CD14-positive monocyte (primary cell): Measurements from ENCODE around the gene HPSE2. TPM values are rescaled to one million over a fixed set of nuclear protein-coding genes. Genes with fewer than 3 reads are reported as not detected.

Experiments
- DNase-seq, 3 donors: peaks; one replicate each; pipeline ENCODE4 v3.0.0-alpha.2; 2011 to 2022
- H2AFZ ChIP-seq: 2 replicates; pipeline ENCODE4 v1.6.0; 2012; ENCODE audit warnings: mild to moderate bottlenecking, low read depth, low read length, inconsistent platforms; ENCODE audit not compliant: insufficient read depth, poor library complexity, severe bottlenecking
- H3K27ac ChIP-seq, 2 donors: 1 replicate in 1 of 2; 2 replicates in 1 of 2; pipeline ENCODE4 v1.5.1; 2012 to 2013; ENCODE audit warnings: low read length in 2 of 2, control low read depth in 1 of 2, inconsistent platforms in 1 of 2, low read depth in 1 of 2, mild to moderate bottlenecking in 1 of 2
- H3K27me3 ChIP-seq, 2 donors: one replicate each; pipeline versions ENCODE4 v1.6.0 to v1.6.1; 2011 to 2013; ENCODE audit warnings: low read length in 2 of 2; ENCODE audit not compliant: control insufficient read depth in 2 of 2, insufficient read depth in 2 of 2
- H3K36me3 ChIP-seq, 2 donors: replicated peaks in 1 of 2; 1 replicate in 1 of 2; 2 replicates in 1 of 2; pipeline versions ENCODE4 v1.5.1 to v1.6.1; 2012 to 2013; ENCODE audit warnings: low read length in 2 of 2, control low read depth in 1 of 2, inconsistent platforms in 1 of 2, mild to moderate bottlenecking in 1 of 2; ENCODE audit not compliant: insufficient read depth in 2 of 2, control insufficient read depth in 1 of 2
- H3K4me1 ChIP-seq, 2 donors: 1 replicate in 1 of 2; 2 replicates in 1 of 2; pipeline versions ENCODE4 v1.5.1 to v1.6.1; 2012 to 2013; ENCODE audit warnings: low read length in 2 of 2, control low read depth in 1 of 2, inconsistent platforms in 1 of 2, mild to moderate bottlenecking in 1 of 2, moderate library complexity in 1 of 2; ENCODE audit not compliant: insufficient read depth in 2 of 2, control insufficient read depth in 1 of 2
- H3K4me2 ChIP-seq: replicated peaks from 2 replicates; pipeline ENCODE3; 2012; ENCODE audit warnings: low read length, moderate library complexity, mild to moderate bottlenecking; ENCODE audit not compliant: poor library complexity, severe bottlenecking; ENCODE audit errors: extremely low read depth
- H3K4me3 ChIP-seq, 3 experiments: fragments of 200-600 bp in 1 of 3; sonication (generic) in 1 of 3; replicated peaks in 1 of 3; 1 replicate in 2 of 3; 2 replicates in 1 of 3; pipeline ENCODE4 v1.5.1; 2011 to 2013; ENCODE audit warnings: low read length in 3 of 3, mild to moderate bottlenecking in 3 of 3, control low read depth in 2 of 3, low read depth in 2 of 3, inconsistent platforms in 1 of 3, moderate library complexity in 1 of 3
- H3K79me2 ChIP-seq: 2 replicates; pipeline ENCODE4 v1.6.0; 2012; ENCODE audit warnings: mild to moderate bottlenecking, control low read depth, inconsistent platforms, low read length, moderate library complexity; ENCODE audit not compliant: insufficient read depth
- H3K9ac ChIP-seq: 2 replicates; pipeline ENCODE4 v1.6.0; 2017; ENCODE audit warnings: low read length, mild to moderate bottlenecking; ENCODE audit not compliant: insufficient read depth, poor library complexity, severe bottlenecking
- H3K9me3 ChIP-seq, 2 donors: replicated peaks in 1 of 2; 1 replicate in 1 of 2; 2 replicates in 1 of 2; pipeline versions ENCODE4 v1.5.1 to v1.6.1; 2012 to 2013; ENCODE audit warnings: low read length in 2 of 2, control low read depth in 1 of 2; ENCODE audit not compliant: control insufficient read depth in 1 of 2, insufficient read depth in 1 of 2
- H4K20me1 ChIP-seq: 2 replicates; pipeline ENCODE4 v1.6.0; 2012; ENCODE audit warnings: mild to moderate bottlenecking, low read length, control low read depth, moderate library complexity; ENCODE audit not compliant: insufficient read depth
- H3K27ac Mint-ChIP-seq, 7 donors: one replicate each; pipeline ENCODE4 v1.8.0; 2020; ENCODE audit warnings: mild to moderate bottlenecking in 7 of 7, mixed read lengths in 7 of 7, moderate library complexity in 6 of 7, inconsistent platforms in 2 of 7
- H3K27me3 Mint-ChIP-seq, 3 donors: one replicate each; pipeline ENCODE4 v1.8.0; 2021 to 2022; ENCODE audit warnings: low read depth in 3 of 3, mild to moderate bottlenecking in 3 of 3, mixed read lengths in 3 of 3, moderate library complexity in 3 of 3, inconsistent platforms in 1 of 3
- H3K36me3 Mint-ChIP-seq, 2 donors: one replicate each; pipeline ENCODE4 v1.8.0; 2020; ENCODE audit warnings: mixed read lengths in 2 of 2, inconsistent platforms in 1 of 2, mild to moderate bottlenecking in 1 of 2
- H3K4me1 Mint-ChIP-seq: one replicate; pipeline ENCODE4 v1.8.0; 2020; ENCODE audit warnings: mild to moderate bottlenecking, mixed read lengths
- H3K4me3 Mint-ChIP-seq, 2 donors: one replicate each; pipeline ENCODE4 v1.8.0; 2020; ENCODE audit warnings: mild to moderate bottlenecking in 2 of 2, mixed read lengths in 2 of 2, moderate library complexity in 1 of 2
- H3K9me3 Mint-ChIP-seq, 7 donors: one replicate each; pipeline ENCODE4 v1.8.0; 2020 to 2022; ENCODE audit warnings: mixed read lengths in 7 of 7, mild to moderate bottlenecking in 6 of 7, moderate library complexity in 6 of 7, inconsistent platforms in 2 of 7
- WGBS: methylation state at CpG from one replicate; pipeline ENCODE4 v1.1.5; 2013; ENCODE audit warnings: missing lambda C conversion rate; ENCODE audit not compliant: insufficient coverage; 5-methylcytosine and 5-hydroxymethylcytosine counted together
- intact Hi-C, 2 donors: fragments of 100-400 bp; cut with micrococcal nuclease; formaldehyde crosslinking; loops; one replicate each; pipeline versions ENCODE4 v1.15.0 to v1.15.1; 2023
- polyA plus RNA-seq, 3 donors: library from polyadenylated mRNA; depleted of rRNA in 1 of 3; unstranded in 2 of 3; stranded (reverse) in 1 of 3; fragments of 300-500 nt in 2 of 3; fragments of >200 nt in 1 of 3; fragmentation: Illumina TruSeq in 2 of 3; gene quantifications; 1 replicate in 2 of 3; 2 replicates in 1 of 3; pipeline ENCODE4 v1.2.3, GENCODE V29; 2012 to 2021
- TF ChIP-seq, protein P1 (sequence below): fragments of 200-600 bp; IDR thresholded peaks from one replicate; pipeline ENCODE4 v1.8.0; 2022; ENCODE audit warnings: antibody characterized with exemption, mild to moderate bottlenecking

Gene HPSE2
- polyA plus RNA-seq, 3 donors: not detected

DNA sequence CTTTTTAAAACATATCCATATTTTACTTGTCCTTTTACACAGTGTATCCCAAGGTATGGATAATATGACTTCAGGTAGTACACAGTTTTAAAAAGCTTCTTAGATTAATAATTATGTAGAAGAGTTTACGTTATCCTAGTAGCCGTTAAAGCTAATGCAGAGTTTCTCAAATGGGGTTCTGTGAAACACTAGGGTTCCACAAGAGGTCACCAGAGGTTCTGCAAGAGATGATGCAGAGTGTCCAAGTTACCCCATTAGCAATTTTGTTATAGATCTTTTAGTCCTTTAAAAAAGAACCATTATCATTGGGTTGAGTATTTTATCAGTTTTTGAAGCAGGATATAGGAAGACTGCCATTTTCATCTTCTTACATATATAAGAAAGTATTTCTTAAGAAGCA lies 490.0 kb downstream of the HPSE2 start:
- H3K9me3 ChIP-seq: no peaks in the 10 kb centered on the region
- Mint-ChIP-seq H3K36me3 (no peaks in the 10 kb centered on the region), H3K4me1 (no peaks in the 10 kb centered on the region), H3K9me3 (no peaks in the 10 kb centered on the region), H3K4me3 (no peak overlapping the region), H3K27ac (no peak overlapping the region), H3K27me3 (peaks cover 0 to 6% (median 1%) of the 10 kb centered on the region in 3 donors)
- no peak overlapping the region for H3K27ac ChIP-seq
- H3K27me3 ChIP-seq: no peaks in the 10 kb centered on the region
- TF ChIP-seq, protein P1, sequence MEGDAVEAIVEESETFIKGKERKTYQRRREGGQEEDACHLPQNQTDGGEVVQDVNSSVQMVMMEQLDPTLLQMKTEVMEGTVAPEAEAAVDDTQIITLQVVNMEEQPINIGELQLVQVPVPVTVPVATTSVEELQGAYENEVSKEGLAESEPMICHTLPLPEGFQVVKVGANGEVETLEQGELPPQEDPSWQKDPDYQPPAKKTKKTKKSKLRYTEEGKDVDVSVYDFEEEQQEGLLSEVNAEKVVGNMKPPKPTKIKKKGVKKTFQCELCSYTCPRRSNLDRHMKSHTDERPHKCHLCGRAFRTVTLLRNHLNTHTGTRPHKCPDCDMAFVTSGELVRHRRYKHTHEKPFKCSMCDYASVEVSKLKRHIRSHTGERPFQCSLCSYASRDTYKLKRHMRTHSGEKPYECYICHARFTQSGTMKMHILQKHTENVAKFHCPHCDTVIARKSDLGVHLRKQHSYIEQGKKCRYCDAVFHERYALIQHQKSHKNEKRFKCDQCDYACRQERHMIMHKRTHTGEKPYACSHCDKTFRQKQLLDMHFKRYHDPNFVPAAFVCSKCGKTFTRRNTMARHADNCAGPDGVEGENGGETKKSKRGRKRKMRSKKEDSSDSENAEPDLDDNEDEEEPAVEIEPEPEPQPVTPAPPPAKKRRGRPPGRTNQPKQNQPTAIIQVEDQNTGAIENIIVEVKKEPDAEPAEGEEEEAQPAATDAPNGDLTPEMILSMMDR: no peak
- no peak overlapping the region for H3K9ac ChIP-seq
- 80% methylated on average over 1 of the region's 2 CpGs for WGBS
- no peak for DNase-seq
- no peak overlapping the region for H2AFZ ChIP-seq
- no peaks in the 10 kb centered on the region for H3K36me3 ChIP-seq
- H4K20me1 ChIP-seq: no peaks in the 10 kb centered on the region
- intact Hi-C loops: no loop called here
- H3K4me1 ChIP-seq: no peaks in the 10 kb centered on the region
- no peak overlapping the region for H3K4me2 ChIP-seq
- no peak overlapping the region for H3K4me3 ChIP-seq
- H3K79me2 ChIP-seq: no peaks in the 10 kb centered on the region

- H3K9ac ChIP-seq: no peak overlapping the region
- no peaks in the 10 kb centered on the region for H3K79me2 ChIP-seq
- H3K9me3 ChIP-seq: no peaks in the 10 kb centered on the region
- peaks cover 0 to 1% (median 1%) of the 10 kb centered on the region in 3 donors for H3K27me3 Mint-ChIP-seq
- H3K4me3 Mint-ChIP-seq: no peak overlapping the region
- intact Hi-C loops: no loop called here
- H3K36me3 Mint-ChIP-seq: no peaks in the 10 kb centered on the region
- 86% methylated on average over 1 of the region's 1 CpG for WGBS
- H3K36me3 ChIP-seq: no peaks in the 10 kb centered on the region
- no peaks in the 10 kb centered on the region for H3K27me3 ChIP-seq
- no peak overlapping the region for H3K27ac Mint-ChIP-seq
- peaks cover 0 to 4% (median 0%) of the 10 kb centered on the region in 7 donors for H3K9me3 Mint-ChIP-seq
- H2AFZ ChIP-seq: no peak overlapping the region
- TF ChIP-seq, protein P1: no peak
- H3K4me1 ChIP-seq: no peaks in the 10 kb centered on the region
- no peaks in the 10 kb centered on the region for H4K20me1 ChIP-seq
- H3K4me2 ChIP-seq: no peak overlapping the region
- H3K27ac ChIP-seq: no peak overlapping the region
- DNase-seq: no peak
- H3K4me1 Mint-ChIP-seq: no peaks in the 10 kb centered on the region
- no peak overlapping the region for H3K4me3 ChIP-seq
Measured at GRCh38 chr10:98720551-98720950, 515.1 kb downstream of the HPSE2 start.
